ENCODE results near the gene LIMA1.
"Not testable (repeated sequence)": the region's sequence is repeated elsewhere in the genome, so short reads cannot be mapped to it uniquely, and the experiment has no call there.

Gene LIMA1

GRCh38 chr12:50187084-50187900 lies 96.0 kb downstream of the LIMA1 start:
- DNase-seq (ENCODE audit: low read depth in 2 of 2) = no peak

DNA sequence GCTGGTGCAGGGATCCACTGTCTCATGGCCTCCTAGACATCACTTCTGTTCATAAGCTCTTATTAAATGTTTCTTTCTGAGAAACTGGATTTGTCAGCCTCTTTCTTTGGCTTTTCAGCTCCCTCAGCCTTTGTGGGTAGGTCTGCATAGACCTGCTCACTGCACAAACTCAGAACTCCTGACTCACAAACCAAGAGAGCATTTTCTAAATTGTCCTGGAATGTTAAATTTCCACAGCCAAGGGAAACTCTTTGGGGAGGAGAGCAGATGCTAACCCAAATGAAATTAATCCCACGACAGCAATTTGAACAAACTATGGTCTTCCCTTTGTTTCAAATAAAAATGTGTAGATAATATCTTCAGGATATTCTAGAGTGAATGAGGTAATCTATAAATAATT lies 96.6 kb downstream of the LIMA1 start:
- DNase-seq (ENCODE audit: low read depth in 2 of 2) = no peak

DNA sequence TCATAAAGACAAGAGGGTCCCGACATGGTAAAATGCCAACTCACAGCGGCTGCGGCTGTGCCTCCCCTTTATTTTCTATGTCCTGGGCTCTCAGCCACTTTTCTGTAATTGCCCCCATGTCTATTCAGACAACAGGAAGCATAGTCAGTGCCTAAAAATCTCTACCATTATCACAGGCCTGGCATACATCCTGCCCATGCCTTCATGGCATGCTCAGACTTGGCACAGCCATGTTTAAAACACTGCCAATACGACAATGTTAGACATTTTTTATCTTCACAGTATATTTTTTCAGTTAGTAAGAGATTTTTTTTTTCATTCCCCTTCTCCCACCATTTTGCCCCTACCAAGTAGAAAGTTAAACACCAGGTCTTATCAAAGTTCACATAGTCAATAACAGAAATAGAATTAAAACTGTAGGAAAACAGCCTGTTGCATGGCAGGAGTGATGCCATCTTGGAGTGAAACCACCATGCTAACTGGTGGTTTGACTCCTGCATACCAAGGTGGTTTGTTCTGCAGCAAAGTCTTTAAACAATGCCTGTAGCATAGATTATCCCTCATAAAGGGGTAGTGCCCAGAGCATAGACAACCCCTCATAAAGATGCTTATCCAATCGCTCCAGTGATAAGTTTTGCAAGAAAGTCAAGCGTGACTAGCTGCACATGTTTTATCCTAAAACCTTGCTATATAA lies 97.2 kb downstream of the LIMA1 start:
- no peak for DNase-seq (ENCODE audit: low read depth in 2 of 2)

DNA sequence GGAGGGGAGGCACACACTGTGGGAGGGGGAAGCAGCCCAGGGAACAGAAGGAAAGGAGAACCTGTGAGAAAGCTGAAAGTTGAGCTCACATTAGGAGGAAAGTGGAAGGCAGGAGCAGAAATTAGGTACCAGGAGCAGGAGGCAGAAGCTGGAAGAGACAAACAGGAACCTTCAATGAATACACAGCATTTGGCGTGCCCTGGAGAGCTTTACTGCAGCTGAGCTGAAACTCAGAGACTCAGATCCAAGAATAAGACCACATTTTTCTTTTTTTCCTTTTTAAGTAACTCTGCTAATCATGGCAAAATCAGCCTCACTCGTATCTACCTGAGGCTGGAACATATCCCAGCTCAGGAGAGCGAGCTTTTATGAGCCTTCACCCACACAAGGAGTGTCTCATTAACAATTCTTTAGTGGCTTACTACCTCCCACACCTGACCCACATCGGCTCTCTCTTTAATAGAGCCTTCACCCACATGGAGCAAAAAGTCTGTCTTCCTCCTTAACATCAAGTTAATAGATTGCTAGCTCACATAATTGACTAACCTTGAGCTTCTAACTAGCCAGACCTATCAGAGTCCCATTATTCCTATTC lies 97.9 kb downstream of the LIMA1 start:
- no peak for DNase-seq (ENCODE audit: low read depth in 2 of 2)

DNA sequence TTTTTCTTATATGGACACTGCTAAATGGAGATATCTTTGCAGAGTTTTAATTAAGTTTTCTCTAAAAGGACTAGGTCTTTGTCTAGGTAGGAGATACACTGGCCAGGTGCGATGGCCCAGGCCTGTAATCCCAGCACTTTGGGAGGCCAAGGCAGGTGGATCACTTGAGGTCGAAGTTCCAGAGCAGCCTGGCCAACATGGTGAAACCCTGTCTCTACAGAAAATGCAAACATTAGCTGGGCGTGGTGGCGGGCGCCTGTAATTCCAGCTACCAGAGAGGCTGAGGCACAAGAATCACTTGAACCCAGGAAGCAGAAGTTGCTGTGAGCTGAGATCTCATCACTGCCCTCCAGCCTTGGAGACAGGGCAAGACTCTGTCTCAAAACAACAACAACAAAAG lies 99.1 kb downstream of the LIMA1 start:
- DNase-seq (ENCODE audit: low read depth in 2 of 2) = no peak

DNA sequence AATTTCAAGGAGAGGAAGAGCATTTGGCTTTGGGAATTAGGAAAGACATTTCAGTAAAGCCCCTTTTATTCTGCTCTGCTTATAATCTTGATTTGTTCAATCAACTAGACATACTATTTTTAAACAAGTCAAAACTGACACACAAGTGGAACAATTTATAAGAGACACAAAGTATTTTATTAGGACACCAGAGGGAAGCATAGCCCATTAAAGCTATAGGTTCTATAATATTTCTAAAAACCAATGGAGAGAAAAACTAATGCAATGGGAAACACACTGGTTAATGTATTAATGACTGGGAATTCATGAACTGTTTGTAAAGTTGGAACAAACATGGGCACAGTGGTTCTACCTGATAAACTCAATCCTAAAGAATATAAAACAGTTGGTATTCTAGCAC lies 100.9 kb downstream of the LIMA1 start:
- no peak for DNase-seq (ENCODE audit: low read depth in 2 of 2)

DNA sequence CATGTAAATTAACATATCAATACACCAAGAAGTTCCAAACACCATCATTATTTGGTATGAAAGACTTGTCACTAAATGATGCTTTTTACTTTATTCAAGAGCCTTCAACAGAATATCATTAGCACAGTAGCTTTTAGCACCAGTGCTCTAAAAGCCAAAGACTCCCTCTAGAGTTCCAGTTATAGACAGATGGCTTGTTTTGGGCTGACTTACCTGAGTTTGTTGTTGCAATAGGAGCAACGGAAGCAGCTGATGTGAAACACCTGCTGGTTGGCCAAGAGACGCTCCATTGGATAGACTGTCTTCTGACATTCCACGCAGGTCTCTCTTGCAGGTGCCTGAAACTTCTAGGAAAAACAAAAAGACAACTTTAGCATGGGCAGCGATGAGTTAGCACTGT lies 101.6 kb downstream of the LIMA1 start:
- no peak for DNase-seq (ENCODE audit: low read depth in 2 of 2)

DNA sequence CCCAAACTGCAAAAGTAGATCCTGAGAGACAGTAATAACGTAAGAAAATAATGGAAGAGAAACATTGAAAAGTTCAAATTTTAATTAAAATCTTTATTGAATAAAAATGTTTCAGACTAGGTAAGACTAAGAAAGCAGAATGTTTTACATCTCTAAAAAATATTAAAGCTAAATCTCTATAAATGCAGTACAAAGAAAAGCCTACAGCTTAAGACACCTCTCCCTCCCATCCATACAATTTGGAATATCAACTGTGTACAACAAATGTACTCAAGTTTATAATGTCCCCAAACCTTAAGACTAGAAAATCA lies 107.6 kb downstream of the LIMA1 start:
- no peak for DNase-seq (ENCODE audit: low read depth in 2 of 2)

DNA sequence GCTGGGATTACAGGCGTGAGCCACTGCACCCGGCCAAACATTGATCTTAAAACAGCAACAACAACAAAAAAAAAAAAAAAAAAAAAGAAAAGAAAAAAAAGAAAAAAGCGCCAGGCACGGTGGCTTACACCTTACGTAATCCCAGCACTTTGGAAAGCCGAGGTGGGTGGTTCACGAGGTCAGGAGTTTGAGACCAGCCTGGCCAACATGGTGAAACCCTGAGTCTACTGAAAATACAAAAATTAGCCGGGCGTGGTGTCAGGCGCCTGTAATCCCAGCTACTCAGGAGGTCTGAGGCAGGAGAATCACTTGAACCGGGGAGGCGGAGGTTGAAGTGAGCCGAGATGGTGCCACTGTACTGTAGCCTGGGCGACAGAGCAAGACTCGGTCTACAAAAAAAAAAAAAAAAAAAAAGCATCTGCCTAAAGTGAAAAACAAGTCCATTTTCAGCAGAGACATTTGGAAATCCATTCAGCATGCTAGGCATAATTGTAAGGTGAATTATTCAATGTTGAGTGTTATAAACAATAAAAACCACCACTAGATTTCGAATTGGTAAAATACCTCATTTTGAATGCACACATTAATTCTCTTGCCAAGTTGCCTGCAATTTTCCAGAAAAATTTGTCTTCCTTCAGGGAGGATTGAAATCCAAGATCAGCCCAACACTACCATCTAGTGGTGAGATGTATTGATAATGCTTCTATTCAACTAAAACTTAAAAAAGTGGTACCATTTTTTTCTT lies 108.2 kb downstream of the LIMA1 start:
- no peak for DNase-seq (ENCODE audit: low read depth in 2 of 2)

DNA sequence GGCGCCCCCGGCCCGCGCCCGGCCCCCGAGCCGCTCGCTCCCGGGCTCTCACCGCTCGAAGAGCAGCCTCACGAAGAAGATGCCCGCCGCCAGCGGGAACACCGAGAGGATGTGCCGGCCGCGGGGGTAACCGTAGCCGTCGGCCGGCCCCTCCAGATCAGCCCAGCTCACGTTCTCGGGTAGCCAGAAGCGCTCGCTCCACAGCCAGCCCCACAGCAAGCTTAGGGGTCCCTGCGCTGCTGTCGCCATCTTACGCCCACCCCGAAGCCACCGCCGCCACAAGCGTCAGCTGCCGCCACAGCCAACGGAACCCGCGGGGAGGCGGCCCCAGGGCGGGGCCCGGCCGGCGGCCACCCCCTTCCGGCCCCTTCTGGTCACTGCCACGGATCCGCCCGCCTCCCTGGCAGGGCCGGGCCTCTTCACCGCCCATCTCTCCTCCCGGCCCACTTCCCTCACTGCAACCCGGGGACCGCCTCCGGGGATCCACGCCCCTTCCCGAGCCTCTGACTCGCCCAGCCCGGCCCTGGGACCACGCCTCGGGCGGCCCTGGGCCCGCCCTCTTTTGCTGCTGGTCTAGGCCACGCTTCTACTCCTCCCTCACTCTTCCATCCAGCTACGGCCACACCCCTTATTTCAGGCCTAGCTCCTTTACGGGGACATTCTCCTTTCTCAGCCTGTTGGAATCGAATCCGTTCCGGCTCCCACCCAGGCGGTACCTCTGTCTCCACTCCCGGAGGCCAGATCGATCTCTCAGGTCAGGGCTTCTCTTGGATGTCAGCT lies 116.1 kb downstream of the LIMA1 start, which contains the start of gene CERS5:
TSS of gene CERS5 (minus strand) at position 321 of the 780 bp plus-strand sequence. CDS start at position 249, 72 bp downstream.
- DNase-seq (ENCODE audit: low read depth in 2 of 2) = peak; percentile 90 to 94

- DNase-seq (ENCODE audit: low read depth in 2 of 2) = peak in 1 of 2 donors; percentile 8
These were observed 116.6 kb downstream of the LIMA1 start for GRCh38 chr12:50166799-50167048.

DNA sequence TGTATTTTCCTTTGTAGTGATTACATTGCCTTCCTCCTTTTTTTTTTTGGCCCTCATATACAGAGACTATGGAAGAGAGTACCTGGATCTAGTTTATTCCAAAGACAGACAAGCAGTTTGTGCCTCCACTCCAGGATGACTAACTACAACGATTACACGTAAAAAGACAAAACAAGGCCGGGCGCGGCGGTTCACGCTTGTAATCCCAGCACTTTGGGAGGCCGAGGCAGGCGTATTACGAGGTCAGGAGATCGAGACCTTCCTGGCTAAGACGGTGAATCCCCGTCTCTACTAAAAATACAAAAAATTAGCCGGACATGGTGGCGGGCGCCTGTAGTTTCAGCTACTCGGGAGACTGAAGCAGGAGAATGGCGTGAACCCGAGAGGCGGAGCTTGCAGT lies 118.4 kb downstream of the LIMA1 start:
- DNase-seq (ENCODE audit: low read depth in 2 of 2) = no peak

DNA sequence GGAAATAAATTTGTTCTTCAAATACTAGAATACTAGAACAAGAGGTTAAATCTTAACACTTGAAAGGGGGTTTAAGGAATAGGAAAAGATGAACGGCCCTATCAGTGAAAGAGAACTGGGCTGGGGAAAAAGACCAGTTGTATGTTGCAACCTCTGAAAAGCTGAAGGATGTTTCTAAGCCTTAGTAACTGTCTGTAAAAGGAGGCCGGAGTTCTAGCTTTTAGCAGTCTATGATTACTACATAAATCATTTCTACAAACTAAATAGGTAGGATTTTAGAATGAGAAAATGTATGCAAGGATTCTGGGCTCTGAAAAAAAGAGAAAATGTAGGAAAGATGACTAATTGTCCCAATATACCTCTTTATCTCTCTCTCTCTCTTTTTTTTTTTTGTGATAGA lies 121.1 kb downstream of the LIMA1 start:
- DNase-seq (ENCODE audit: low read depth in 2 of 2) = no peak

- no peak for DNase-seq (ENCODE audit: low read depth in 2 of 2)
These were observed 122.7 kb downstream of the LIMA1 start for GRCh38 chr12:50160643-50161042.

GRCh38 chr12:50157259-50157658 lies 126.1 kb downstream of the LIMA1 start:
- no peak for DNase-seq (ENCODE audit: low read depth in 2 of 2)

- DNase-seq (ENCODE audit: low read depth in 2 of 2) = no peak
These were observed 126.7 kb downstream of the LIMA1 start for GRCh38 chr12:50156641-50157040.

DNA sequence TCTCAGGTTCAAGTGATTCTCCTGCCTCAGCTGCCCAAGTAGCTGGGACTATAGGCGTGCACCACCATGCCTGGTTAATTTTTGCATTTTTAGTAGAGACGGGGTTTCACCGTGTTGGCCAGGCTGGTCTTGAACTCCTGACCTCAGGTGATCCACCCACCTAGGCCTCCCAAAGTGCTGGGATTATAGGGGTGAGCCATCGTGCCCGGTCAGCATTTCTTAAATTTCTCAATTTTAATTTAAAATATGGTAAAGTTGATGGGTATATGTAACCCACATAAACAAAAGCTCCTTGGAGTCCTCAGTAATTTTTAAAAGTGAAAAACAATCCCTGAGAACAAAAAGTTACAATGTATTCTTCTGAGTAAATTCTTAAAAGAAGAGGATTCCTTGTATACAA lies 128.4 kb downstream of the LIMA1 start:
- not testable (repeated sequence) for DNase-seq (ENCODE audit: low read depth in 2 of 2)

- DNase-seq (ENCODE audit: low read depth in 2 of 2) = no peak
These were observed 132.2 kb downstream of the LIMA1 start for GRCh38 chr12:50151047-50151687.

DNA sequence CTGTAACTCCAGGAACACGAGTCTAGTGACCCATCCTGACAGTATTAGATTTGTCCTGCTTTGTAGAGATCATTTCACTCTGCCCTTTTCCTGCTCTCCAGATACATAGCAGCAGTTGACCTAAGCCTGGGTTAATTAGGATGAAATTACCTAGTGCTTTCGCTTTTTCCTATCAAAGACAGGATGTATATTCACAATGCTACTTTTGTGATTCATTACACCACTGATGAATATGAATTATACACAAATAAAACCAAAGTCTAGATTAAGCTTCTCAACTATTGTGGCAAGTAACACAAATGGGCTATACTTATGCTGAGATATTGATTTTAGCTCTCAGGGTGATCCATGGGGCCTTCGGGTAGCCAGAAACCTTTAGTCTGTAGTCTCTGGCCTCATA lies 134.0 kb downstream of the LIMA1 start:
- no peak for DNase-seq (ENCODE audit: low read depth in 2 of 2)

- not testable (repeated sequence) for DNase-seq (ENCODE audit: low read depth in 2 of 2)
These were observed 135.3 kb downstream of the LIMA1 start for GRCh38 chr12:50148011-50148410.

- no peak for DNase-seq (ENCODE audit: low read depth in 2 of 2)
These were observed 136.0 kb downstream of the LIMA1 start for GRCh38 chr12:50147281-50147680.

All from stimulated activated CD8-positive, alpha-beta memory T cell treated with anti-CD3 and anti-CD28 coated beads, Interleukin-2, amount 100 ng/mL, for 1 hour (primary cell).